Gastroesophageal sphincter (tissue), 4 donors: Measurements from ENCODE around the gene IL27RA. TPM values are rescaled to one million over a fixed set of nuclear protein-coding genes. Genes with fewer than 3 reads are reported as not detected.
"Not testable (repeated sequence)": the region's sequence is repeated elsewhere in the genome, so short reads cannot be mapped to it uniquely, and the experiment has no call there.

ENCODE experiments used
- ATAC-seq: fragments of 150-250 bp; one replicate; pipeline ENCODE4 v1.9.1; 2016; ENCODE audit warnings: mild to moderate bottlenecking, moderate library complexity
- H3K27ac ChIP-seq, 4 donors: fragments of 200-600 bp; sonication (generic) in 3 of 4; 1 replicate in 3 of 4; 2 replicates in 1 of 4; pipeline ENCODE4 v1.5.1; 2016 to 2019
- H3K27me3 ChIP-seq: fragments of 200-600 bp; sonication (generic); one replicate; pipeline ENCODE4 v1.5.1; 2019
- H3K36me3 ChIP-seq, 2 donors: fragments of 200-600 bp; sonication (generic); one replicate each; pipeline ENCODE4 v1.5.1; 2019; ENCODE audit warnings: control low read depth in 1 of 2
- H3K4me1 ChIP-seq, 3 donors: fragments of 200-600 bp; sonication (generic); 1 replicate in 2 of 3; 2 replicates in 1 of 3; pipeline ENCODE4 v1.5.1; 2016 to 2019; ENCODE audit warnings: control low read depth in 2 of 3
- H3K4me3 ChIP-seq, 2 donors: fragments of 200-600 bp; sonication (generic); one replicate each; pipeline ENCODE4 v1.5.1; 2019; ENCODE audit warnings: mild to moderate bottlenecking in 1 of 2, moderate library complexity in 1 of 2
- H3K9me3 ChIP-seq, 3 donors: fragments of 200-600 bp; sonication (generic); one replicate each; pipeline ENCODE4 v1.5.1; 2017 to 2019; ENCODE audit warnings: control low read depth in 2 of 3
- CTCF ChIP-seq, 4 experiments: fragments of 200-600 bp in 2 of 4; fragments of 450-650 bp in 2 of 4; sonication (generic) in 1 of 4; IDR thresholded peaks; one replicate each; pipeline ENCODE4 v1.5.1; 2017 to 2019; ENCODE audit warnings: antibody characterized with exemption in 4 of 4, mild to moderate bottlenecking in 2 of 4, moderate library complexity in 2 of 4
- EP300 ChIP-seq: sonication (generic); formaldehyde crosslinking; IDR thresholded peaks from one replicate; pipeline ENCODE4 v1.6.1; 2017; ENCODE audit warnings: antibody characterized with exemption, mild to moderate bottlenecking
- POLR2A ChIP-seq, 2 donors: fragments of 450-650 bp; IDR thresholded peaks; one replicate each; pipeline ENCODE4 v1.6.1; 2017; ENCODE audit warnings: antibody characterized with exemption in 2 of 2, mild to moderate bottlenecking in 2 of 2, moderate library complexity in 1 of 2
- POLR2AphosphoS5 ChIP-seq: sonication (generic); formaldehyde crosslinking; IDR thresholded peaks from one replicate; pipeline ENCODE4 v1.6.1; 2017; ENCODE audit warnings: antibody characterized with exemption
- WGBS, 2 donors: methylation state at CpG; one replicate each; pipeline ENCODE4 v1.1.5; 2018; ENCODE audit warnings: low coverage in 1 of 2; 5-methylcytosine and 5-hydroxymethylcytosine counted together
- total RNA-seq, 4 donors: library from RNA; depleted of rRNA; stranded (reverse); fragments of >200 nt; gene quantifications; one replicate each; pipeline ENCODE4 v1.1.0, GENCODE V29; 2016

Gene IL27RA
- total RNA-seq, 4 donors from 2014 or later, result 1.1 to 5.4 (median 3.1) TPM

GRCh38 chr19:14006766-14007562, 24.6 kb upstream of the IL27RA start:
- H3K4me3 ChIP-seq, result peak overlapping the region; percentile 78 to 89
- no peaks in the 10 kb centered on the region for H3K27me3 ChIP-seq
- TF ChIP-seq POLR2A (IDR thresholded peaks at IDR 0.05), result peak; percentile 58 to 60
- peak; percentile 62 for TF ChIP-seq POLR2AphosphoS5
- peak in 1 of 4 experiments; percentile 12 for TF ChIP-seq CTCF (IDR thresholded peaks at IDR 0.05)
- TF ChIP-seq EP300, result no peak
- no peaks in the 10 kb centered on the region for H3K9me3 ChIP-seq
- peaks cover 0 to 41% (median 18%) of the 10 kb centered on the region in 3 donors for H3K4me1 ChIP-seq
- WGBS, 2 donors, result 30 to 66% methylated on average over 3 to 8 of the region's 56 CpGs
- no peaks in the 10 kb centered on the region for H3K36me3 ChIP-seq
- peak overlapping the region; percentile 95 to 99 (median 98) for H3K27ac ChIP-seq
- ATAC-seq, result peak; percentile 50

- H3K4me1 ChIP-seq, result no peaks in the 10 kb centered on the region
- WGBS, 2 donors, result 69 to 92% methylated on average over 2 of the region's 2 CpGs
- no peaks in the 10 kb centered on the region for H3K9me3 ChIP-seq
- no peak overlapping the region for H3K4me3 ChIP-seq
- H3K27me3 ChIP-seq, result no peaks in the 10 kb centered on the region
- no peak for TF ChIP-seq EP300
- TF ChIP-seq POLR2A (IDR thresholded peaks at IDR 0.05), result no peak
- TF ChIP-seq POLR2AphosphoS5, result no peak
- no peak for TF ChIP-seq CTCF (IDR thresholded peaks at IDR 0.05)
- H3K27ac ChIP-seq, result no peak overlapping the region
- ATAC-seq, result no peak
- no peaks in the 10 kb centered on the region for H3K36me3 ChIP-seq
Observed at GRCh38 chr19:14012378-14012915, 19.1 kb upstream of the IL27RA start.

GRCh38 chr19:14015524-14016035, 16.0 kb upstream of the IL27RA start:
- H3K36me3 ChIP-seq, result no peaks in the 10 kb centered on the region
- no peaks in the 10 kb centered on the region for H3K27me3 ChIP-seq
- TF ChIP-seq POLR2A (IDR thresholded peaks at IDR 0.05), result no peak
- TF ChIP-seq EP300, result no peak
- TF ChIP-seq CTCF (IDR thresholded peaks at IDR 0.05), result no peak
- no peak for TF ChIP-seq POLR2AphosphoS5
- no peaks in the 10 kb centered on the region for H3K4me1 ChIP-seq
- H3K4me3 ChIP-seq, result no peak overlapping the region
- no peak overlapping the region for H3K27ac ChIP-seq
- H3K9me3 ChIP-seq, result no peaks in the 10 kb centered on the region
- 59 to 78% methylated on average over 4 to 8 of the region's 8 CpGs for WGBS, 2 donors
- ATAC-seq, result no peak

- no peak for ATAC-seq
- Histone ChIP-seq H3K27me3 (no peaks in the 10 kb centered on the region), H3K4me1 (no peaks in the 10 kb centered on the region), H3K36me3 (no peaks in the 10 kb centered on the region), H3K9me3 (no peaks in the 10 kb centered on the region), H3K27ac (no peak overlapping the region), H3K4me3 (no peak overlapping the region)
- TF ChIP-seq POLR2AphosphoS5 (no peak), CTCF (IDR thresholded peaks at IDR 0.05) (no peak), POLR2A (IDR thresholded peaks at IDR 0.05) (no peak), EP300 (no peak)
- WGBS, 2 donors, result 63 to 83% methylated on average over 5 to 6 of the region's 6 CpGs
Observed at GRCh38 chr19:14019100-14019499, 12.5 kb upstream of the IL27RA start.

- H3K36me3 ChIP-seq, H3K4me3 ChIP-seq, H3K4me1 ChIP-seq, H3K27me3 ChIP-seq, H3K9me3 ChIP-seq, H3K27ac ChIP-seq, ATAC-seq: not testable (repeated sequence)
- 80% methylated on average over 3 of the region's 3 CpGs; no CpG with 5 or more reads in 1 of the 2 donors for WGBS, 2 donors
Observed at GRCh38 chr19:14019739-14020138, 11.8 kb upstream of the IL27RA start.
